Kidney (tissue), 14 donors: ENCODE measurements around the gene NOP14. TPM values are rescaled to one million over a fixed set of nuclear protein-coding genes. Genes with fewer than 3 reads are reported as not detected.
"Not testable (repeated sequence)": the region's sequence is repeated elsewhere in the genome, so short reads cannot be mapped to it uniquely, and the experiment has no call there.

Experiments
- DNase-seq, 5 donors: peaks; one replicate each; pipeline ENCODE4 v3.0.0-alpha.2; 2013 to 2020
- FAIRE-seq: peaks from 2 replicates; lab custom pipeline; 2012; peaks lifted over from hg19 to GRCh38; lab: Jason Lieb, UNC
- H3K27ac ChIP-seq, 2 donors: one replicate each; pipeline ENCODE4 v1.7.0; 2013; ENCODE audit warnings: low read depth in 2 of 2, low read length in 2 of 2, inconsistent platforms in 1 of 2
- H3K27me3 ChIP-seq: one replicate; pipeline ENCODE4 v1.7.1; 2013; ENCODE audit warnings: low read length, inconsistent platforms; ENCODE audit not compliant: control insufficient read depth, insufficient read depth
- H3K36me3 ChIP-seq, 3 donors: one replicate each; pipeline versions ENCODE4 v1.7.0 to v1.7.1; 2013; ENCODE audit warnings: low read length in 3 of 3, control low read depth in 1 of 3, inconsistent platforms in 1 of 3; ENCODE audit not compliant: insufficient read depth in 3 of 3, control insufficient read depth in 2 of 3
- H3K4me1 ChIP-seq, 3 donors: one replicate each; pipeline versions ENCODE4 v1.7.0 to v1.7.1; 2013; ENCODE audit warnings: low read length in 3 of 3, inconsistent platforms in 1 of 3, low read depth in 1 of 3; ENCODE audit not compliant: control insufficient read depth in 2 of 3, insufficient read depth in 2 of 3
- H3K4me3 ChIP-seq, 3 donors: one replicate each; pipeline versions ENCODE4 v1.7.0 to v1.8.1; 2013; ENCODE audit warnings: low read length in 3 of 3, control low read depth in 1 of 3, inconsistent platforms in 1 of 3
- H3K9ac ChIP-seq, 3 donors: one replicate each; pipeline versions ENCODE4 v1.7.0 to v1.7.1; 2013; ENCODE audit warnings: low read length in 3 of 3, control low read depth in 1 of 3, inconsistent platforms in 1 of 3
- H3K9me3 ChIP-seq, 3 donors: one replicate each; pipeline versions ENCODE4 v1.7.0 to v1.7.1; 2013; ENCODE audit warnings: low read length in 3 of 3, control low read depth in 1 of 3, inconsistent platforms in 1 of 3; ENCODE audit not compliant: control insufficient read depth in 2 of 3, insufficient read depth in 1 of 3
- CTCF ChIP-seq: IDR thresholded peaks from 3 replicates; pipeline ENCODE4 v1.5.1; 2012; ENCODE audit warnings: mild to moderate bottlenecking, moderate library complexity, borderline replicate concordance; ENCODE audit not compliant: insufficient read depth; ENCODE audit errors: extremely low read depth
- intact Hi-C: fragments of 100-400 bp; cut with DNase I; formaldehyde crosslinking; loops from one replicate; pipeline ENCODE4 v1.11.1; 2022
- polyA plus RNA-seq: library from polyadenylated mRNA; stranded (reverse); fragments of 350-450 nt; fragmentation: Illumina TruSeq; extraction: RNeasy Lipid Tissue Mini Kit (QIAGEN cat#74804); gene quantifications from one replicate; pipeline ENCODE4 v1.2.3, GENCODE V29; 2014; ENCODE audit warnings: low read depth, low replicate concordance; ENCODE audit not compliant: insufficient read depth
- total RNA-seq: library from RNA; stranded (reverse); fragmentation: NEBNext Ultra II Directional; extraction: Animal tissue kit (Norgen Biotek cat#: 25700); gene quantifications from one replicate; pipeline ENCODE4 v1.2.1, GENCODE V29; 2021
- donor health status: control.
- donor health status: control.
- donor health status: control.
- donor health status: control.
- donor health status: control.
- donor health status: DM: yes; HTN: yes; CAD: no.
- donor health status: Normal renal cell carcinoma (clear cell type).

NOP14 gene
- total and polyA plus RNA-seq, 2 donors from 2014 or later, result 15.1 to 22.0 TPM

DNA sequence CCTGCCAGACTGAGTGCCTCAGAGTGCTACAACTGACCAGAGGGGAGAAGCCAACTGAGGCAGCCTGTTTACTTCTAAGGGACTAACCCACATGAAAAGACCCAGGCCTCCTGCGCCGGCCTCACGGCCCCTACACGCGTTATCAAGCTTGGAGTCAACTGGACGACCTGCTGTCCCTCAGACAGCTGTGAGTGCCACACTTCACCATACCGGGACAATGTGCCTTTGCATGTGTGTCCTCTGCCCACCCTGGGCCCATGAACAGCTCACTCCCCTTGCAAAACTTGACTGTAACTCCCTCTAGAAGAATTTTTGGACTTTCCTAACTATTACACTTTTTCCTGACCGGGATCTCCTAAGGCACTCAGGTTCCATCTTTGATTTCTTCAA is 1.8 kb downstream of the NOP14 start:
- no peak for TF ChIP-seq CTCF
- no peak for FAIRE-seq
- peak in 4 of 5 donors; percentile 34 to 64 (median 55) for DNase-seq
- no peaks in the 10 kb centered on the region for H3K27me3 ChIP-seq
- H3K9ac ChIP-seq, result no peak overlapping the region
- peak overlapping the region in 1 of 3 donors; percentile 78 for H3K4me3 ChIP-seq
- intact Hi-C loops, result no loop called here
- H3K36me3 ChIP-seq, result peaks cover 0 to 7% (median 5%) of the 10 kb centered on the region in 3 donors
- no peaks in the 10 kb centered on the region for H3K9me3 ChIP-seq
- peaks cover 0 to 19% (median 11%) of the 10 kb centered on the region in 3 donors for H3K4me1 ChIP-seq
- no peak overlapping the region for H3K27ac ChIP-seq

- H3K4me1 ChIP-seq, result peaks cover 0 to 19% (median 11%) of the 10 kb centered on the region in 3 donors
- H3K27ac ChIP-seq, H3K9me3 ChIP-seq, FAIRE-seq, H3K9ac ChIP-seq, intact Hi-C loops, DNase-seq, H3K4me3 ChIP-seq, H3K27me3 ChIP-seq: not testable (repeated sequence)
- peaks cover 7 to 17% (median 13%) of the 10 kb centered on the region in 3 donors for H3K36me3 ChIP-seq
Observed at GRCh38 chr4:2960450-2960849, 2.8 kb downstream of the NOP14 start.

GRCh38 chr4:2958446-2958845 is 4.8 kb downstream of the NOP14 start:
- FAIRE-seq, result no peak
- H3K9me3 ChIP-seq, result no peaks in the 10 kb centered on the region
- no peak for TF ChIP-seq CTCF
- H3K27me3 ChIP-seq, result no peaks in the 10 kb centered on the region
- intact Hi-C loops, result no loop called here
- peak in 2 of 5 donors; percentile 52 to 53 for DNase-seq
- no peak overlapping the region for H3K9ac ChIP-seq
- H3K36me3 ChIP-seq, result peaks cover 7 to 23% (median 13%) of the 10 kb centered on the region in 3 donors
- no peak overlapping the region for H3K4me3 ChIP-seq
- H3K4me1 ChIP-seq, result peaks cover 0 to 14% (median 12%) of the 10 kb centered on the region in 3 donors
- no peak overlapping the region for H3K27ac ChIP-seq

DNA sequence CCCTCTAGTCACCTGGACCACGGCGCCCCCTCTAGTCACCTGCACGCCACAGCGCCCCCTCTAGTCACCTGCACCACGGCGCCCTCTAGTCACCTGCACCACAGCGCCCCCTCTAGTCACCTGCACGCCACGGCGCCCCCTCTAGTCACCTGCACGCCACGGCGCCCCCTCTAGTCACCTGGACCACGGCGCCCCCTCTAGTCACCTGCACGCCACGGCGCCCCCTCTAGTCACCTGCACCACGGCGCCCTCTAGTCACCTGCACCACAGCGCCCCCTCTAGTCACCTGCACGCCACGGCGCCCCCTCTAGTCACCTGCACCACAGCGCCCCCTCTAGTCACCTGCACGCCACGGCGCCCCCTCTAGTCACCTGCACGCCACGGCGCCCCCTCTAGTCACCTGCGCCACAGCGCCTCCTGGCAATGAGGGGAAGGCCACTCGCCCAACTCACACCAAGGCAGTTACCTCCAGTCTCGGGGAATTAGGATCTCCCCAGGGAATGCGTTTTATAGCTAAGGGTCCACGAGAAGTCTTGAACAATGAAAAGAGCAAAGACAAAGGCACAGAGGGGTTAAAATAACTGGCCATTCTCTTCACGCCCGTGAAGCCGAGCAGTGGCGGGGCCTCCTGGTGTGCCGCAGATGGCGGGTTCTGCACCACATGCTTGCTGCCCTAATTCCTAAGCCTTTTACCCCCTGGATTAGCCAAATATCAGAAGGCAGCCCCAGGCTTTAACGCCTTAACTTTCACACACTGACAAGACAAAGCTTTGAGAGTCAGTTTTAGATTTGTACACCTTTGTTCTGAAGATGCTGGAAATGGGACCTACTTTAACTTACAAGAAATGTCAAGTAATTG is 7.8 kb downstream of the NOP14 start:
- intact Hi-C loops, FAIRE-seq, H3K4me3 ChIP-seq, DNase-seq, H3K27ac ChIP-seq, H3K27me3 ChIP-seq, H3K9ac ChIP-seq, H3K9me3 ChIP-seq, H3K4me1 ChIP-seq: not testable (repeated sequence)
- H3K36me3 ChIP-seq, result peaks cover 7 to 42% (median 32%) of the 10 kb centered on the region in 3 donors
